Karpas-422 (cell line): ENCODE data around the gene KDM4B. TPM values are rescaled to one million over a fixed set of nuclear protein-coding genes. Genes with fewer than 3 reads are reported as not detected.
A peak's percentile ranks its signal among the peaks of the same experiment; 100 is the strongest.

Experiments used
- DNase-seq: peaks from one replicate; pipeline ENCODE4 v3.0.0-alpha.2; 2015
- H2AFZ ChIP-seq: fragments of 200-600 bp; sonication (generic); 2 replicates; pipeline ENCODE4 v1.6.1; 2014; ENCODE audit warnings: antibody characterized with exemption, low read length, mixed read lengths
- H3K27ac ChIP-seq: fragments of 200-600 bp; sonication (generic); 2 replicates; pipeline ENCODE4 v1.5.1; 2014; ENCODE audit warnings: mild to moderate bottlenecking, low read length, moderate library complexity
- H3K27me3 ChIP-seq: fragments of 200-600 bp; sonication (generic); 2 replicates; pipeline ENCODE4 v1.6.1; 2014; ENCODE audit warnings: low read length, mixed read lengths
- H3K36me3 ChIP-seq: fragments of 200-600 bp; sonication (generic); 2 replicates; pipeline ENCODE4 v1.6.1; 2014; ENCODE audit warnings: low read length, mixed read lengths; ENCODE audit not compliant: insufficient read depth
- H3K4me1 ChIP-seq: fragments of 200-600 bp; sonication (generic); 2 replicates; pipeline ENCODE4 v1.6.1; 2014; ENCODE audit warnings: mild to moderate bottlenecking, low read length, mixed read lengths
- H3K4me2 ChIP-seq: fragments of 200-600 bp; sonication (generic); 2 replicates; pipeline ENCODE4 v1.6.1; 2014; ENCODE audit warnings: low read length, low read depth, mild to moderate bottlenecking; ENCODE audit not compliant: poor library complexity, severe bottlenecking
- H3K4me3 ChIP-seq: fragments of 200-600 bp; sonication (generic); 2 replicates; pipeline ENCODE4 v1.5.1; 2014; ENCODE audit warnings: mild to moderate bottlenecking, antibody characterized with exemption, low read length, mixed read lengths
- H3K79me2 ChIP-seq: fragments of 200-600 bp; sonication (generic); 2 replicates; pipeline ENCODE4 v1.6.1; 2014; ENCODE audit warnings: mild to moderate bottlenecking, low read length, mixed read lengths
- H3K9ac ChIP-seq: fragments of 200-600 bp; sonication (generic); 2 replicates; pipeline ENCODE4 v1.6.0; 2014; ENCODE audit warnings: low read length
- H3K9me2 ChIP-seq: fragments of 200-600 bp; sonication (generic), shearing (Covaris generic); replicated peaks from 2 replicates; pipeline ENCODE4 v1.6.0; 2014; ENCODE audit warnings: mild to moderate bottlenecking, low read length, moderate library complexity; ENCODE audit not compliant: insufficient read depth
- H3K9me3 ChIP-seq: fragments of 300-700, 200-600 bp; sonication (generic); 2 replicates; pipeline ENCODE4 v1.6.1; 2014; ENCODE audit warnings: low read length, mixed read lengths
- H4K20me1 ChIP-seq: fragments of 200-600 bp; sonication (generic); 2 replicates; pipeline ENCODE4 v1.6.1; 2014; ENCODE audit warnings: mild to moderate bottlenecking, antibody characterized with exemption, low read length, low read depth; ENCODE audit not compliant: insufficient read depth
- total RNA-seq: library from RNA; depleted of rRNA; stranded (reverse); fragments of >200 nt; shearing (Covaris generic); gene quantifications from 2 replicates; pipeline ENCODE4 v1.2.3, GENCODE V29; 2014; ENCODE audit warnings: low replicate concordance

KDM4B gene
- total RNA-seq, 1 experiment from 2014 or later: 50.8 TPM

- peaks cover 54% of the 10 kb centered on the region for H3K4me1 ChIP-seq
- no peaks in the 10 kb centered on the region for H3K9me2 ChIP-seq
- H3K79me2 ChIP-seq: peaks cover 30% of the 10 kb centered on the region
- peak overlapping the region; percentile 89 for H3K9ac ChIP-seq
- peak overlapping the region; percentile 71; the same call in 1 of the 2 replicates for H3K4me3 ChIP-seq
- H3K9me3 ChIP-seq: no peaks in the 10 kb centered on the region
- H3K27ac ChIP-seq: peak overlapping the region; percentile 100
- no peak overlapping the region for H2AFZ ChIP-seq
- H4K20me1 ChIP-seq: peaks cover 5% of the 10 kb centered on the region; the same call in 1 of the 2 replicates
- H3K27me3 ChIP-seq: no peaks in the 10 kb centered on the region
- peaks cover 10% of the 10 kb centered on the region for H3K36me3 ChIP-seq
- no peak for DNase-seq
- H3K4me2 ChIP-seq: peak overlapping the region; percentile 76
Observed at GRCh38 chr19:5132698-5133651, 164.1 kb downstream of the KDM4B start.

- peaks cover 18% of the 10 kb centered on the region for H3K36me3 ChIP-seq
- no peak overlapping the region for H3K27ac ChIP-seq
Observed at GRCh38 chr19:5133986-5134595, 165.2 kb downstream of the KDM4B start.

GRCh38 chr19:5134691-5135090, 165.8 kb downstream of the KDM4B start:
- H4K20me1 ChIP-seq: peaks cover 5% of the 10 kb centered on the region; the same call in 1 of the 2 replicates
- peaks cover 30% of the 10 kb centered on the region for H3K79me2 ChIP-seq
- H3K9ac ChIP-seq: no peak overlapping the region
- no peak overlapping the region for H3K4me3 ChIP-seq
- H3K36me3 ChIP-seq: peaks cover 22% of the 10 kb centered on the region
- no peaks in the 10 kb centered on the region for H3K27me3 ChIP-seq
- no peak overlapping the region for H3K27ac ChIP-seq
- no peak for DNase-seq
- H3K9me2 ChIP-seq: no peaks in the 10 kb centered on the region
- no peaks in the 10 kb centered on the region for H3K9me3 ChIP-seq
- H3K4me1 ChIP-seq: peaks cover 36% of the 10 kb centered on the region
- H3K4me2 ChIP-seq: no peak overlapping the region
- H2AFZ ChIP-seq: no peak overlapping the region

More at GRCh38 chr19:5133986-5134595, 165.2 kb downstream of the KDM4B start:
- Histone ChIP-seq H3K79me2 (peaks cover 29% of the 10 kb centered on the region), H3K4me1 (peaks cover 42% of the 10 kb centered on the region), H4K20me1 (peaks cover 5% of the 10 kb centered on the region; the same call in 1 of the 2 replicates), H3K4me3 (no peak overlapping the region), H2AFZ (no peak overlapping the region), H3K4me2 (no peak overlapping the region), H3K9me2 (no peaks in the 10 kb centered on the region), H3K27me3 (no peaks in the 10 kb centered on the region), H3K9me3 (no peaks in the 10 kb centered on the region), H3K9ac (no peak overlapping the region)
- no peak for DNase-seq

GRCh38 chr19:5136073-5136855, 167.4 kb downstream of the KDM4B start:
- no peak overlapping the region for H3K4me3 ChIP-seq
- no peak overlapping the region for H3K27ac ChIP-seq
- peaks cover 10% of the 10 kb centered on the region for H4K20me1 ChIP-seq
- H3K36me3 ChIP-seq: peaks cover 22% of the 10 kb centered on the region
- H3K4me1 ChIP-seq: peaks cover 21% of the 10 kb centered on the region
- H3K4me2 ChIP-seq: no peak overlapping the region
- no peaks in the 10 kb centered on the region for H3K27me3 ChIP-seq
- H3K9ac ChIP-seq: no peak overlapping the region
- DNase-seq: no peak
- H3K9me2 ChIP-seq: no peaks in the 10 kb centered on the region
- no peak overlapping the region for H2AFZ ChIP-seq
- peaks cover 27% of the 10 kb centered on the region for H3K79me2 ChIP-seq
- no peaks in the 10 kb centered on the region for H3K9me3 ChIP-seq

- Histone ChIP-seq H3K9me2 (no peaks in the 10 kb centered on the region), H3K36me3 (peaks cover 22% of the 10 kb centered on the region), H3K4me2 (no peak overlapping the region), H3K27me3 (no peaks in the 10 kb centered on the region), H3K9me3 (no peaks in the 10 kb centered on the region), H3K4me1 (peaks cover 17% of the 10 kb centered on the region), H4K20me1 (peaks cover 10% of the 10 kb centered on the region), H3K79me2 (peaks cover 21% of the 10 kb centered on the region), H3K9ac (no peak overlapping the region), H3K4me3 (no peak overlapping the region), H3K27ac (no peak overlapping the region), H2AFZ (no peak overlapping the region)
- DNase-seq: no peak
Observed at GRCh38 chr19:5137114-5137513, 168.2 kb downstream of the KDM4B start.

- Histone ChIP-seq H3K9me2 (no peaks in the 10 kb centered on the region), H3K4me3 (no peak overlapping the region), H2AFZ (no peak overlapping the region), H3K9ac (no peak overlapping the region), H3K36me3 (peaks cover 21% of the 10 kb centered on the region), H3K4me2 (no peak overlapping the region), H3K9me3 (no peaks in the 10 kb centered on the region), H3K27me3 (no peaks in the 10 kb centered on the region), H4K20me1 (peaks cover 10% of the 10 kb centered on the region), H3K27ac (no peak overlapping the region), H3K79me2 (peaks cover 16% of the 10 kb centered on the region), H3K4me1 (peaks cover 17% of the 10 kb centered on the region)
- no peak for DNase-seq
Observed at GRCh38 chr19:5137571-5138124, 168.7 kb downstream of the KDM4B start.

- Histone ChIP-seq H3K27ac (no peak overlapping the region), H3K79me2 (peaks cover 3% of the 10 kb centered on the region; the same call in 1 of the 2 replicates), H3K9me2 (no peaks in the 10 kb centered on the region), H3K4me3 (no peak overlapping the region), H3K4me2 (no peak overlapping the region), H3K9ac (no peak overlapping the region), H3K4me1 (peaks cover 18% of the 10 kb centered on the region), H3K9me3 (no peaks in the 10 kb centered on the region), H4K20me1 (peaks cover 10% of the 10 kb centered on the region), H2AFZ (no peak overlapping the region), H3K27me3 (no peaks in the 10 kb centered on the region), H3K36me3 (peaks cover 17% of the 10 kb centered on the region)
- no peak for DNase-seq
Observed at GRCh38 chr19:5138606-5139582, 170.0 kb downstream of the KDM4B start.
